H1 (cell line): Measurements from ENCODE around the gene CDH11. TPM values are rescaled to one million over a fixed set of nuclear protein-coding genes. Genes with fewer than 3 reads are reported as not detected.

Experiments used
- CBX8 ChIP-seq: fragments of 300-800, 300-1000 bp; sonication (generic); IDR thresholded peaks from 2 replicates; pipeline ENCODE4 v1.7.1; 2016; ENCODE audit warnings: low read depth, low read length, borderline replicate concordance
- CTBP2 ChIP-seq: IDR thresholded peaks from 2 replicates; pipeline ENCODE4 v1.7.0; 2011; ENCODE audit warnings: borderline replicate concordance, mild to moderate bottlenecking, moderate library complexity, mixed read lengths, low read length; ENCODE audit not compliant: insufficient read depth, insufficient read length
- polyA plus RNA-seq, 7 experiments: library from polyadenylated mRNA; depleted of rRNA in 3 of 7; stranded (reverse) in 5 of 7; unstranded in 2 of 7; fragments of >200 nt in 5 of 7; fragments of 200-250 nt in 2 of 7; gene quantifications; 1 replicate in 5 of 7; 2 replicates in 1 of 7; 4 replicates in 1 of 7; pipeline versions ENCODE4 v1.2.1 to v1.2.3, GENCODE V29; 2011 to 2013; ENCODE audit warnings: missing spikeins in 2 of 7, mixed read lengths in 2 of 7
- total RNA-seq: library from RNA; stranded (reverse); fragmentation: NEBNext Ultra II Directional; extraction: Animal tissue kit (Norgen Biotek cat#: 25700); gene quantifications from 2 replicates; pipeline ENCODE4 v1.2.1, GENCODE V29; 2021

Gene CDH11
- total and polyA plus RNA-seq, 2 of the 8 experiments (the other 6 are each of a cell fraction or from before 2014, with no cell fraction given): 3.3 to 8.4 TPM

DNA sequence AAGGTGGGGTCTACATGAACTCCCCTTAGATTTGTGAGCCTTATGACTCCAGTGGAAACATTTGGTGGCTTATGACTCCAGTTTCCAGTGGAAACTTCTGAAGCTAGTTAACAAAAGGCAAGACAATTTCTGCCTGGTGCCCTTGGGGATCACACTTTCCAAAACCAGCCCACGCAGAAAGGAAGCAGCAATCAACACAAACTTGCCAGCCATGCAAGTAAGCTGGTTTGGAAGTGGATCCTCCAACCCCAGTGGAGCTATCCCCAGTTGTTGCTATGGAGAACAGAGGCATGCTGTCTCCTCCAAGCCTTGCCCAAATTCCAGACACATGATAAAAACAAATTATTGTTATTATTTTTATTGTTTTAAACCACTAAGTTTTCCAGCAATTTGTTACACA, 130.9 kb downstream of the CDH11 start (continued):
- no peak for TF ChIP-seq CTBP2
- no peak for TF ChIP-seq CBX8
